22Rv1 (cell line): Measurements from ENCODE around the gene KRT24.

Source experiments
- CTCF ChIP-seq: fragments of 450-650 bp; IDR thresholded peaks from 2 replicates; pipeline ENCODE4 v1.5.1; 2017; ENCODE audit warnings: mild to moderate bottlenecking
- ZFX ChIP-seq: fragments of 450-650 bp; IDR thresholded peaks from 2 replicates; pipeline ENCODE4 v1.6.1; 2017; ENCODE audit warnings: antibody characterized with exemption, borderline replicate concordance

- TF ChIP-seq CTCF (no peak), ZFX (no peak)
Observed at GRCh38 chr17:40696651-40697072, 6.9 kb downstream of the KRT24 start.
